C4-2B (cell line): ENCODE data around the gene DCXR.

ENCODE experiments used
- H3K27ac ChIP-seq: fragments of 450-650 bp; 2 replicates; pipeline ENCODE4 v1.5.1; 2017
- ZFX ChIP-seq: fragments of 450-650 bp; IDR thresholded peaks from 2 replicates; pipeline ENCODE4 v1.6.1; 2017
- TF ChIP-seq, protein P1 (sequence below): fragments of 450-650 bp; conservative IDR thresholded peaks from 2 replicates; pipeline ENCODE4 v1.5.1; 2017; ENCODE audit warnings: mild to moderate bottlenecking

The DCXR gene

DNA sequence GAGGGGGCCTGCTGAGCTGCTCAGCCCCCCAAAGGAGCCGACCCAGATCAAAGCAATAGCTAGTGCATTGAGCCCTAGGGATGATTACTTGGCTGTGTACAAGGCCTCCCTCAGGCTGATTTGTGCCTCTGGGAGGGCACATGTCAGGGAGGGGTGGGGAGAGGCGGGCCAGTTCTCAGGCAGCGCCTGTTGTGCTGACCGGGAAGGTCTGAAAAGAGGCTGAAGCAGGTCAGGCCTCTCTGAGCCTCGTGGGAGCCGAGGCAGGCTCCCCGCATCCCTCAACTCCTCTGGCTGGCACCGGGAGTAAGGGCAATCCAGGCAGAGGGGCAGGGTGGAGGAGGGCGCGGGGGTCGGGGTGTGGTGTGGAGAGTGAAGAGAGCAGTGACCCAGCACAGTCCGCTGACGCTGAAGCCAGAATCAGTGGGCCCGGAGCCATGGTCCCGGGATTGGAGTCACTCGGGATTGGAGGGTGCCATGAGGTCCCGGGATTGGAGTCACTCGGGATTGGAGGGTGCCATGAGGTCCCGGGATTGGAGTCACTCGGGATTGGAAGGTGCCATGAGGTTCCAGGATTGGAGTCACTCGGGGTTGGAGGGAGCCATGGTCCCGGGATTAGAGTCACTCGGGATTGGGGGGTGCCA, 3.0 kb downstream of the DCXR start:
- TF ChIP-seq, protein P1, sequence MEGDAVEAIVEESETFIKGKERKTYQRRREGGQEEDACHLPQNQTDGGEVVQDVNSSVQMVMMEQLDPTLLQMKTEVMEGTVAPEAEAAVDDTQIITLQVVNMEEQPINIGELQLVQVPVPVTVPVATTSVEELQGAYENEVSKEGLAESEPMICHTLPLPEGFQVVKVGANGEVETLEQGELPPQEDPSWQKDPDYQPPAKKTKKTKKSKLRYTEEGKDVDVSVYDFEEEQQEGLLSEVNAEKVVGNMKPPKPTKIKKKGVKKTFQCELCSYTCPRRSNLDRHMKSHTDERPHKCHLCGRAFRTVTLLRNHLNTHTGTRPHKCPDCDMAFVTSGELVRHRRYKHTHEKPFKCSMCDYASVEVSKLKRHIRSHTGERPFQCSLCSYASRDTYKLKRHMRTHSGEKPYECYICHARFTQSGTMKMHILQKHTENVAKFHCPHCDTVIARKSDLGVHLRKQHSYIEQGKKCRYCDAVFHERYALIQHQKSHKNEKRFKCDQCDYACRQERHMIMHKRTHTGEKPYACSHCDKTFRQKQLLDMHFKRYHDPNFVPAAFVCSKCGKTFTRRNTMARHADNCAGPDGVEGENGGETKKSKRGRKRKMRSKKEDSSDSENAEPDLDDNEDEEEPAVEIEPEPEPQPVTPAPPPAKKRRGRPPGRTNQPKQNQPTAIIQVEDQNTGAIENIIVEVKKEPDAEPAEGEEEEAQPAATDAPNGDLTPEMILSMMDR = no peak
- TF ChIP-seq ZFX = no peak
- H3K27ac ChIP-seq = no peak overlapping the region

DNA sequence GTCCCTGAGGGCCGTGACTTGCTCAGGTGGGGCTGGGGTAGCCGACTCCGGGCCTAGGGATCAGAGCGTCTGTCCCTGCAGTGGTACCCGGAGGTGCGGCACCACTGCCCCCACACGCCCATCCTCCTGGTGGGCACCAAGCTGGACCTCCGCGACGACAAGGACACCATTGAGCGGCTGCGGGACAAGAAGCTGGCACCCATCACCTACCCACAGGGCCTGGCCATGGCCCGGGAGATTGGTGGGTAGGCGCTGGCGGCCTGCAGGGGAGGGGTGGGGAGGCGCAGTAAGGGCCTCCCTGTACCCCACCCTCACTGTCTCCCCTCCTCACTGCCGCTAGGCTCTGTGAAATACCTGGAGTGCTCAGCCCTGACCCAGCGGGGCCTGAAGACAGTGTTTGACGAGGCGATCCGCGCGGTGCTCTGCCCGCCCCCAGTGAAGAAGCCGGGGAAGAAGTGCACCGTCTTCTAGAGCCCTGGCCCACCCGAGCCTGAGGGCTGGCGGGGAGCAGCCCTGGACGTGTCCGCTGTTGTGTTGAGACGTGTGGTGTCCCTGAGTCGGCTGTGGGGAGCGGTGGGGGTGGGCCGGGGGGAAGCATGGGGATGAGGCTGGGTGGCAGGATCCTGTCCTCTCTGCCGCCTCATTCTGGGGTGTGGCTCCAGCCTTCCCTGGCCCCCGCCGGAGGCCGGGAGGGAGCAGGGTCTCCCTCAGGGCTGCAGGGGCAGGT, 4.0 kb downstream of the DCXR start:
- no peak overlapping the region; the same call in 1 of the 2 replicates for H3K27ac ChIP-seq
- TF ChIP-seq, protein P1 = no peak
- TF ChIP-seq ZFX = no peak

DNA sequence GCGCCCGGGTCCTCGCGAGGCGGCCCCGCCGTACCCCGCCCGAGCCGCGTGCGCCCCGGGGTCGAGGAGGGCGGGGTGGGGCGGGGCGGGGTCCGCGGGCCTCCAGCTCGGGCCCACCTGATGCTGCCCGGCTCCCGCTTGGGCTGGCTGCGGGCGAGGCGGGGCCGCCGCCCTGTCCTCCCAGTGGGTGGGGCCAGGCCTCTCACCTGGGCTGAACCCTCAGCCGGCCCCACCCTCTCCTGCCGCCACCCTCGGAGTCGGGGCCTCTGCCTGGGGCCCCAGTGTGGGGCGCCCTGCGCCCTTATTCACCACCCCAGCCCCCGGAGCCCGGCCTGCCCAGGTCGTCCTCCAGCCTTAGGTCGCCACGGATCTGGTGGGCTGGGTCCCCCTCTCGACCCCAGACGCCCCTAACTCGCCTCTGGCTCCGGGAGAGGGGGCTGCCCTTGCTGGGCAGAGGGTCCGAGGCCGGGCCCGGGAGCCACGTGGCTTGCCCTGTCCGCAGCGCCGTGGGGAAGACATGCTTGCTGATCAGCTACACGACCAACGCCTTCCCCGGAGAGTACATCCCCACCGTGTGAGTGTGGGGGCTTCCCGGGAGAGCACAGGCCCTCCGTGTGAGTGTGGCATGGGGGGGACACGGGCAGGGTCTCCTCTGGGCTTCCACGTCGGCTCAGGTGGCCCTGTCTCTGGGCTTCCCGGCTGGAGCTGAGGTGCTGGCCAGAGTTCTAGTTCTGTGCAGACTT, 5.4 kb downstream of the DCXR start:
- TF ChIP-seq ZFX = no peak
- TF ChIP-seq, protein P1 = no peak
- H3K27ac ChIP-seq = peak overlapping the region; percentile 97

DNA sequence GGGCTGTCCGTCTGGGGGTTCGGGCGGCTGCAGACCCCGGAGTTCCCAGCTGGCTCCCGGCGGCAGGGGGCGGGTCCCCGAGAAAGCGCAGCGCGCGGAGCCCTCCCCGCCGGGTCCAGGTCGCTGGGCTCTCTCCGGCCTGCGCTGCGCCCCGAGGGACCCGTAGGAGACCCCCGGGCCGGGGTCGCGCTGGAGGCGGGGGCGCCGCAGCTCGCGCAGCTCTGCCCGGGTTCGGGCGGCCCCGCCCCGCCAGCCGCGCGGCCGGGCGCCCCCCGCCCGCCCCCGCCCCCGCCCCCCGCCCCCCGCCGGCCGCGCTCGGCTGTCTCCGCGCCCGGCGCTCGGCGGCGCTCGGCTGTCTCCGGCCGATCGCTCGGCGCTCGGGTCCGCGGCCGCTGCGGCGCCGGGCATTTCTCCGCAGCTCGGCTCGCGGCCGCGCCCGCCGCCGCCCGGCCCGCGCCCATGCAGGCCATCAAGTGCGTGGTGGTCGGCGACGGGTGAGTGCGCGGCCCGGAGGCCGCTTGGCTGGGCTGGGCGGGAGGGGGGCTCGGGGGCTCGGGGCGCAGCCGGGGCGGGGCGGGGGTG, 6.1 kb downstream of the DCXR start, which contains the start of gene RAC3:
Gene RAC3, plus strand, starts transcription at position 376 of the 582 bp plus-strand sequence. Its CDS starts 84 bp downstream, at position 460.
- no peak for TF ChIP-seq ZFX
- TF ChIP-seq, protein P1 = no peak
- H3K27ac ChIP-seq = peak within 1 kb of the TSS; percentile 97

DNA sequence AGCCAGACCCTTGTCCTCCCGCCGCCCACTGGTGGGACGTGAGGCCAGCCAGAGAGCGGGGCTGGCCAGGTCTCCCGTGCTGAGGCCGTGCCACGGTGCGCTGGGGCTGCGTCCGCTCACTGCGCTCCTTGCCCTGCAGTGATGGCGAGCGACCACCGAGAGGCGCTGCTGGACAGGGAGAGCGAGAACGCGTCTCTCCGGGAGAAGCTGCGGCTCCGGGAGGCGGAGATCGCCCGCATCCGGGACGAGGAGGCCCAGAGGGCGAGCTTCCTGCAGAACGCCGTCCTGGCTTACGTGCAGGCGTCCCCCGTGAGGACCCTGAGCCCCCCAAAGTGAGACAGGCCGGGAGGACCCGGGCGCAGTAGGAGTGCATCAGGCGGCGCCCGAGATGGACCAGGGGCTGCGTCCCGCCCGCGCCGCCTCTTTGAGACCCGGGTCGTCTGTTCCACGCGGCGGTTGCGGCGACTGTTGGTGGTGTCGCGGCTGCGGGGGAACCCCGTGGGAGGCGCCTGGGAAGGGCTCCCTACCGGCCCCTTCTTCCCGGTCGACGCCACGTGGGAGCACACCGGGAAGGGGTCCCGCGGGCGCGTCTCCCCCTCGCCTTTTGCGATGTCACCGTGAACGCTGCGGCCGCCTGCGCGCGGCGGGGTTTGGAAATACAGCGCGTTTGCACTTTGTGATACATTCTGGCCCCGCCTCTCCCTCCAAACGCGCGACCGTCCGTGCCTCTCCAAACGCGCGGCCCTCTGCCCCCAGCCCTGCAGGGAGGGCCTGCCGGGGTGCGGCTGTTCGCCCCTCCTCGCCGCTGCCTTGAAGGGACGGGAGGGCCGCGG, 6.8 kb downstream of the DCXR start:
- peak overlapping the region; percentile 97 for H3K27ac ChIP-seq

DNA sequence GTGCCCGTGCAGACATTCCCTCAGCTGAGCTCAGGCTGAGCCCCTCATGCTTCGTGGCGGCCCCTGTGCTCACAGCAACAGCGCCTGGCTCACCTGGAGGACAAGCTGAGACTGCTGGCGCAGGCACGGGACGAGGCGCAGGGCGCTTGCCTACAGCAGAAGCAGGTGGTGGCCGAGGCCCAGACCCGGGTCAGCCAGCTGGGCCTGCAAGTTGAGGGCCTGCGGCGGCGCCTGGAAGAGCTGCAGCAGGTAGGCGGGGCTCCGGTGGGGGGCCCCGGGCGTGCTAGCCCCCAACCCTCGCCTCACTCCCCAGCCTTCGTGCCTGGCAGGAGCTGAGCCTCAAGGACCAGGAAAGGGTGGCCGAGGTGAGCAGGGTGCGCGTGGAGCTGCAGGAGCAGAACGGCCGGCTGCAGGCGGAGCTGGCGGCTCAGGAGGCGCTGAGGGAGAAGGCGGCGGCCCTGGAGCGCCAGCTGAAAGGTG, 7.5 kb downstream of the DCXR start:
- H3K27ac ChIP-seq = peak overlapping the region; percentile 97
- TF ChIP-seq, protein P1 = no peak
- no peak for TF ChIP-seq ZFX

More for the DNA sequence above, 6.8 kb downstream of the DCXR start:
- TF ChIP-seq ZFX = no peak; the same call in 1 of the 2 replicates
- TF ChIP-seq, protein P1 = peak; percentile 90
